PC-9 (cell line): ENCODE data around the gene ZNF497. TPM values are rescaled to one million over a fixed set of nuclear protein-coding genes. Genes with fewer than 3 reads are reported as not detected.

Experiments
- BruUV-seq: library from RNA; stranded (reverse); fragments of 400-500 nt; replicated peaks from 2 replicates; lab custom pipeline; 2021; lab: Mats Ljungman, UMichigan
- CTCF ChIA-PET: fragments of 300-600 bp; sonication (Branson Sonifier 250); formaldehyde crosslinking; loops from one replicate; lab custom pipeline; 2022; ENCODE audit warnings: antibody characterized with exemption; lab: Charles Lee
- POLR2A ChIA-PET: fragments of 300-600 bp; sonication (Branson Sonifier 250); formaldehyde crosslinking; loops from one replicate; lab custom pipeline; 2022; ENCODE audit warnings: antibody characterized with exemption; ENCODE audit not compliant: unreplicated experiment; lab: Charles Lee
- DNase-seq, 2 experiments: peaks; one replicate each; pipeline versions ENCODE4 v3.0.0 to v3.0.0-alpha.2; 2015 to 2022; ENCODE audit warnings: mixed read lengths in 1 of 2
- H2AFZ ChIP-seq: fragments of 200-600 bp; sonication (generic); 2 replicates; pipeline ENCODE4 v1.8.1; 2017; ENCODE audit warnings: antibody characterized with exemption
- H3F3A ChIP-seq: fragments of 200-600 bp; sonication (generic); 2 replicates; pipeline ENCODE4 v1.8.1; 2017; ENCODE audit warnings: antibody characterized with exemption, mild to moderate bottlenecking, low read depth; ENCODE audit not compliant: insufficient read depth
- H3K27ac ChIP-seq: fragments of 200-600 bp; sonication (generic); 2 replicates; pipeline ENCODE4 v1.6.1; 2016; ENCODE audit warnings: mixed run types
- H3K27me3 ChIP-seq: fragments of 200-600 bp; sonication (generic); 2 replicates; pipeline ENCODE4 v1.6.1; 2016; ENCODE audit warnings: low read depth, mixed run types; ENCODE audit not compliant: insufficient read depth
- H3K36me3 ChIP-seq: fragments of 200-600 bp; sonication (generic); 2 replicates; pipeline ENCODE4 v1.6.1; 2016; ENCODE audit warnings: low read depth, mixed run types
- H3K4me1 ChIP-seq: fragments of 200-600 bp; sonication (generic); replicated peaks from 2 replicates; pipeline ENCODE4 v1.6.1; 2016; ENCODE audit warnings: mixed run types; ENCODE audit not compliant: insufficient read depth
- H3K4me2 ChIP-seq: fragments of 200-600 bp; sonication (generic); 2 replicates; pipeline ENCODE4 v1.6.1; 2017; ENCODE audit warnings: mixed run types
- H3K4me3 ChIP-seq: fragments of 200-600 bp; sonication (generic); 2 replicates; pipeline ENCODE4 v1.6.1; 2016; ENCODE audit warnings: mixed run types
- H3K79me2 ChIP-seq: fragments of 200-600 bp; sonication (generic); 2 replicates; pipeline ENCODE4 v1.6.1; 2017; ENCODE audit warnings: low read depth, mixed run types
- H3K9me2 ChIP-seq: fragments of 200-600 bp; sonication (generic); 2 replicates; pipeline ENCODE4 v1.8.1; 2017; ENCODE audit warnings: mild to moderate bottlenecking; ENCODE audit not compliant: insufficient read depth
- H3K9me3 ChIP-seq: fragments of 200-600 bp; sonication (generic); 2 replicates; pipeline ENCODE4 v1.8.1; 2016; ENCODE audit warnings: low read depth; ENCODE audit not compliant: insufficient read depth
- H4K20me1 ChIP-seq: fragments of 200-600 bp; sonication (generic); 2 replicates; pipeline ENCODE4 v1.8.1; 2017; ENCODE audit not compliant: insufficient read depth
- EZH2 ChIP-seq: fragments of 200-600 bp; sonication (generic); IDR thresholded peaks from 2 replicates; pipeline ENCODE4 v1.8.0; 2017; ENCODE audit warnings: antibody characterized with exemption, low read depth
- intact Hi-C: fragments of 100-400 bp; cut with micrococcal nuclease; formaldehyde crosslinking; loops from one replicate; pipeline ENCODE4 v1.10.0; 2022; ENCODE audit not compliant: unreplicated experiment
- total RNA-seq: library from RNA; stranded (reverse); gene quantifications from 2 replicates; pipeline ENCODE4 v1.2.3, GENCODE V29; 2021
- TF ChIP-seq, protein P1 (sequence below): fragments of 200-600 bp; sonication (generic); conservative IDR thresholded peaks from 2 replicates; pipeline ENCODE4 v1.6.1; 2017; ENCODE audit warnings: mixed run types, antibody characterized with exemption, mild to moderate bottlenecking, moderate library complexity

The ZNF497 gene
- total RNA-seq, 1 experiment from 2014 or later: 7.2 TPM

DNA sequence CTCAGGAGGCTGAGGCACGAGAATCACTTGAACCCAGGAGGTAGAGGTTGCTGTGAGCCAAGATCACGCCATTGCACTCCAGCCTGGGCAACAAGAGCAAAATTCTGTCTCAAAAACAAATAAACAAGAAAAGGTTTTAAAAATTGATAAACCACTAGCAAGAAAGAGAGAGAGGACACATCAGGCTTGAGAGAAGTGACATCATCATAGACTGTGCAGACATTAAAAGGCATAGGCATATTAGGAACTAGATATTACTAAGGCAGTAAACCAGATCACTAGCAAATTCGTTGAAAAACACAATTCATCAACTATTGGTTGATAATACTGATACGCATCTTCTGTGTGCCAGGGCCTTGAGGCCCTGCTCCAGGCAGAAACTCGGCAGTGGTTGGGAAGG is 17.0 kb downstream of the ZNF497 start:
- H4K20me1 ChIP-seq: no peaks in the 10 kb centered on the region
- TF ChIP-seq, protein P1, sequence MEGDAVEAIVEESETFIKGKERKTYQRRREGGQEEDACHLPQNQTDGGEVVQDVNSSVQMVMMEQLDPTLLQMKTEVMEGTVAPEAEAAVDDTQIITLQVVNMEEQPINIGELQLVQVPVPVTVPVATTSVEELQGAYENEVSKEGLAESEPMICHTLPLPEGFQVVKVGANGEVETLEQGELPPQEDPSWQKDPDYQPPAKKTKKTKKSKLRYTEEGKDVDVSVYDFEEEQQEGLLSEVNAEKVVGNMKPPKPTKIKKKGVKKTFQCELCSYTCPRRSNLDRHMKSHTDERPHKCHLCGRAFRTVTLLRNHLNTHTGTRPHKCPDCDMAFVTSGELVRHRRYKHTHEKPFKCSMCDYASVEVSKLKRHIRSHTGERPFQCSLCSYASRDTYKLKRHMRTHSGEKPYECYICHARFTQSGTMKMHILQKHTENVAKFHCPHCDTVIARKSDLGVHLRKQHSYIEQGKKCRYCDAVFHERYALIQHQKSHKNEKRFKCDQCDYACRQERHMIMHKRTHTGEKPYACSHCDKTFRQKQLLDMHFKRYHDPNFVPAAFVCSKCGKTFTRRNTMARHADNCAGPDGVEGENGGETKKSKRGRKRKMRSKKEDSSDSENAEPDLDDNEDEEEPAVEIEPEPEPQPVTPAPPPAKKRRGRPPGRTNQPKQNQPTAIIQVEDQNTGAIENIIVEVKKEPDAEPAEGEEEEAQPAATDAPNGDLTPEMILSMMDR: no peak
- no peak for TF ChIP-seq EZH2
- BruUV-seq: no TSS peak
- POLR2A ChIA-PET: no interaction called here
- no peak overlapping the region for H2AFZ ChIP-seq
- H3K9me3 ChIP-seq: no peaks in the 10 kb centered on the region
- H3K9me2 ChIP-seq: no peaks in the 10 kb centered on the region
- no peak overlapping the region for H3K4me2 ChIP-seq
- no peak overlapping the region for H3K27ac ChIP-seq
- H3K4me1 ChIP-seq: no peaks in the 10 kb centered on the region
- DNase-seq: no peak
- CTCF ChIA-PET: no interaction called here
- no peaks in the 10 kb centered on the region for H3F3A ChIP-seq
- intact Hi-C loops: no loop called here
- H3K4me3 ChIP-seq: no peak overlapping the region
- H3K27me3 ChIP-seq: no peaks in the 10 kb centered on the region
- no peaks in the 10 kb centered on the region for H3K79me2 ChIP-seq
- no peaks in the 10 kb centered on the region for H3K36me3 ChIP-seq

DNA sequence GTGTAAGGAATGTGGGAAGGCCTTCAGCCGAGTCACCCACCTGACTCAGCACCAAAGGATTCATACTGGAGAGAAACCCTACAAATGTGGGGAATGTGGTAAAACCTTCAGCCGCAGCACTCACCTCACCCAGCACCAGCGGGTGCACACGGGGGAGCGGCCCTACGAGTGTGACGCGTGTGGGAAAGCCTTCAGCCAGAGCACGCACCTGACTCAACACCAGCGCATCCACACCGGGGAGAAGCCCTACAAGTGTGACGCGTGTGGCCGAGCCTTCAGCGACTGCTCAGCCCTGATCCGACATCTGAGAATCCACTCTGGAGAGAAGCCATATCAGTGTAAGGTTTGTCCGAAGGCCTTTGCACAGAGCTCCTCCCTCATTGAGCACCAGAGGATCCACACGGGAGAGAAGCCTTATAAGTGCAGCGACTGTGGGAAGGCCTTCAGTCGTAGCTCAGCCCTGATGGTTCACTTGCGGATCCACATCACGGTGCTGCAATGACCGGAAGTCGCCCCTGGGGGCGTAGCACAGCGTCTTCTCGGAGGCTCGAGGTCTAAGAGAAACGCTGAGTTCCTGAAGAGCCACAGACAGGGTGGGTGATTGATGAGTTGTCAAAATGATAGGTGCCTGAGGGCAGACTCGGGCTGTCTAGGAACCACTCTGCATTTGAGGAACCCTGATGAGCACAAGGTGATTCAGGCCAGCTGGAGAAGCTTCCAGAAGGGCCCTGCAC is 23.6 kb downstream of the ZNF497 start:
- H3K4me3 ChIP-seq: no peak overlapping the region
- no peaks in the 10 kb centered on the region for H3F3A ChIP-seq
- H3K4me1 ChIP-seq: no peaks in the 10 kb centered on the region
- H3K9me3 ChIP-seq: no peaks in the 10 kb centered on the region
- no peaks in the 10 kb centered on the region for H4K20me1 ChIP-seq
- ChIA-PET POLR2A (no interaction called here), CTCF (no interaction called here)
- H2AFZ ChIP-seq: no peak overlapping the region
- TF ChIP-seq, protein P1: peak; percentile 27; the same call in 1 of the 2 replicates
- TF ChIP-seq EZH2: no peak
- no peaks in the 10 kb centered on the region for H3K9me2 ChIP-seq
- H3K27me3 ChIP-seq: no peaks in the 10 kb centered on the region
- H3K36me3 ChIP-seq: no peaks in the 10 kb centered on the region
- H3K4me2 ChIP-seq: no peak overlapping the region
- no TSS peak for BruUV-seq
- H3K79me2 ChIP-seq: no peaks in the 10 kb centered on the region
- H3K27ac ChIP-seq: no peak overlapping the region
- DNase-seq: peak in 1 of 2 experiments; percentile 40
- intact Hi-C loops: no loop called here

DNA sequence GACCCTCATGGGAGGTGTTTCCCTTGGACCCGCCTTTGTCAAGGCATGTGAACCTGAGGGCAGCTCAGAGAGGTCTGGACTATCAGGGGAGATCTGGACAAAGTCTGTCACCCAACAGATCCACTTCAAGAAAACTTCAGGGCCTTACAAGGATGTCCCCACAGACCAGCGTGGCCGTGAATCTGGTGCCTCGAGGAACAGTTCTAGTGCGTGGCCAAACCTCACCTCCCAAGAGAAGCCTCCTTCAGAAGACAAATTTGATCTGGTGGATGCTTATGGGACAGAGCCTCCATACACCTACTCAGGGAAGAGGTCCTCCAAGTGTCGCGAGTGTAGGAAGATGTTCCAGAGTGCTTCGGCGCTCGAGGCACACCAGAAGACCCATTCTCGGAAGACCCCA is 24.2 kb downstream of the ZNF497 start:
- no peaks in the 10 kb centered on the region for H3F3A ChIP-seq
- H3K4me3 ChIP-seq: no peak overlapping the region
- BruUV-seq: no TSS peak
- H3K4me2 ChIP-seq: no peak overlapping the region
- intact Hi-C loops: no loop called here
- CTCF ChIA-PET: no interaction called here
- TF ChIP-seq EZH2: no peak
- TF ChIP-seq, protein P1: no peak
- DNase-seq: no peak
- no peaks in the 10 kb centered on the region for H4K20me1 ChIP-seq
- H3K27ac ChIP-seq: no peak overlapping the region
- H3K36me3 ChIP-seq: no peaks in the 10 kb centered on the region
- H3K9me2 ChIP-seq: no peaks in the 10 kb centered on the region
- POLR2A ChIA-PET: no interaction called here
- H2AFZ ChIP-seq: no peak overlapping the region
- no peaks in the 10 kb centered on the region for H3K9me3 ChIP-seq
- H3K27me3 ChIP-seq: no peaks in the 10 kb centered on the region
- no peaks in the 10 kb centered on the region for H3K79me2 ChIP-seq
- H3K4me1 ChIP-seq: no peaks in the 10 kb centered on the region
